Measurements from ENCODE around the gene MRPS10. TPM values are rescaled to one million over a fixed set of nuclear protein-coding genes. Genes with fewer than 3 reads are reported as not detected.

The MRPS10 gene
- total RNA-seq, 1 experiment from 2014 or later: 67.6 TPM

GRCh38 chr6:42197555-42198362 is 19.9 kb downstream of the MRPS10 start:
- no peak for TF ChIP-seq POLR2AphosphoS5 (IDR thresholded peaks at IDR 0.05; ENCODE audit: low read depth, low read length)
- no peak for TF ChIP-seq CTCF (IDR thresholded peaks at IDR 0.05)
- TF ChIP-seq SIN3A (IDR thresholded peaks at IDR 0.05; ENCODE audit: borderline replicate concordance, insufficient read depth, low read depth, low read length): no peak
- TF ChIP-seq, protein P1, sequence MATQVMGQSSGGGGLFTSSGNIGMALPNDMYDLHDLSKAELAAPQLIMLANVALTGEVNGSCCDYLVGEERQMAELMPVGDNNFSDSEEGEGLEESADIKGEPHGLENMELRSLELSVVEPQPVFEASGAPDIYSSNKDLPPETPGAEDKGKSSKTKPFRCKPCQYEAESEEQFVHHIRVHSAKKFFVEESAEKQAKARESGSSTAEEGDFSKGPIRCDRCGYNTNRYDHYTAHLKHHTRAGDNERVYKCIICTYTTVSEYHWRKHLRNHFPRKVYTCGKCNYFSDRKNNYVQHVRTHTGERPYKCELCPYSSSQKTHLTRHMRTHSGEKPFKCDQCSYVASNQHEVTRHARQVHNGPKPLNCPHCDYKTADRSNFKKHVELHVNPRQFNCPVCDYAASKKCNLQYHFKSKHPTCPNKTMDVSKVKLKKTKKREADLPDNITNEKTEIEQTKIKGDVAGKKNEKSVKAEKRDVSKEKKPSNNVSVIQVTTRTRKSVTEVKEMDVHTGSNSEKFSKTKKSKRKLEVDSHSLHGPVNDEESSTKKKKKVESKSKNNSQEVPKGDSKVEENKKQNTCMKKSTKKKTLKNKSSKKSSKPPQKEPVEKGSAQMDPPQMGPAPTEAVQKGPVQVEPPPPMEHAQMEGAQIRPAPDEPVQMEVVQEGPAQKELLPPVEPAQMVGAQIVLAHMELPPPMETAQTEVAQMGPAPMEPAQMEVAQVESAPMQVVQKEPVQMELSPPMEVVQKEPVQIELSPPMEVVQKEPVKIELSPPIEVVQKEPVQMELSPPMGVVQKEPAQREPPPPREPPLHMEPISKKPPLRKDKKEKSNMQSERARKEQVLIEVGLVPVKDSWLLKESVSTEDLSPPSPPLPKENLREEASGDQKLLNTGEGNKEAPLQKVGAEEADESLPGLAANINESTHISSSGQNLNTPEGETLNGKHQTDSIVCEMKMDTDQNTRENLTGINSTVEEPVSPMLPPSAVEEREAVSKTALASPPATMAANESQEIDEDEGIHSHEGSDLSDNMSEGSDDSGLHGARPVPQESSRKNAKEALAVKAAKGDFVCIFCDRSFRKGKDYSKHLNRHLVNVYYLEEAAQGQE (IDR thresholded peaks at IDR 0.05; ENCODE audit: insufficient read depth in 1 of 2, low read depth in 2 of 2, low read length in 1 of 2): no peak
- TF ChIP-seq TCF7L2 (IDR thresholded peaks at IDR 0.05; ENCODE audit: low read depth, low read length): no peak
- intact Hi-C loops (cut with micrococcal nuclease; ENCODE audit: unreplicated experiment): no loop called here
- CTCF ChIA-PET: no interaction called here
- H3K27me3 ChIP-seq (ENCODE audit: control insufficient read depth, insufficient read depth, low read length): no peaks in the 10 kb centered on the region
- no peak overlapping the region for H3K4me3 ChIP-seq (ENCODE audit: low read depth in 2 of 2, low read length in 2 of 2)
- H3K9me3 ChIP-seq (ENCODE audit: control insufficient read depth, insufficient read depth, low read depth, low read length): no peaks in the 10 kb centered on the region
- ATAC-seq (peak; percentile 57; the same call in 1 of the 2 replicates), DNase-seq (ENCODE audit: low read depth, low spot score) (no peak)
- in situ Hi-C loops (cut with HindIII; ENCODE audit: low pct_unique_long_range_greater_than_20kb, low sequenced_read_pairs): no loop called here
- H3K4me1 ChIP-seq (ENCODE audit: control insufficient read depth, insufficient read depth, low read length): peaks cover 9% of the 10 kb centered on the region; the same call in 1 of the 2 replicates
- H3K36me3 ChIP-seq (ENCODE audit: control insufficient read depth, insufficient read depth, low read length): no peaks in the 10 kb centered on the region
- BruUV-seq (replicated peaks): no TSS peak
- POLR2A ChIA-PET: no interaction called here
- no peak overlapping the region for H3K27ac ChIP-seq (ENCODE audit: low read length)

DNA sequence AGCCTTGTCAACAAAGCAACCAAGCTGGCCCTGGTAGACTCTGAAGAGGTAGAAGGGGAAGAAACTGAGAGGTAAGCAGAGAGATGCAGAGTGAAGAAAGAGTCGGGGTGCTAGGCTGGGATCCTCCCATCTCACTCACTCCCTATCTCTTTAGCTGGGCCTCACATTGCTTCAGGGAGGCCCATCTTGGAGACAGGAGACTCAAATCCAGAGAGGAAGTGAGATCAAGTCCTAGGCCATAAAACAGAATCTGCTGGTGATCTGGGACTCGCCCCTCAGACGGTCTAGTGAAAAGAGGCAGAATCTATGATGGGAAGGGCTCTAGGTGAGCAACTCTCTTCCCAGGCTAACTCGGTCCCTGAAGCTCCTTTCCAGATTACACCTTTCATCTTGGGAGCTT is 22.2 kb downstream of the MRPS10 start:
- no peaks in the 10 kb centered on the region for H3K27me3 ChIP-seq (ENCODE audit: control insufficient read depth, insufficient read depth, low read length)
- H3K4me3 ChIP-seq (ENCODE audit: low read depth in 2 of 2, low read length in 2 of 2): no peak overlapping the region
- no peaks in the 10 kb centered on the region for H3K36me3 ChIP-seq (ENCODE audit: control insufficient read depth, insufficient read depth, low read length)
- TF ChIP-seq POLR2AphosphoS5 (IDR thresholded peaks at IDR 0.05; ENCODE audit: low read depth, low read length) (no peak), SIN3A (IDR thresholded peaks at IDR 0.05; ENCODE audit: borderline replicate concordance, insufficient read depth, low read depth, low read length) (no peak), CTCF (IDR thresholded peaks at IDR 0.05) (no peak), TCF7L2 (IDR thresholded peaks at IDR 0.05; ENCODE audit: low read depth, low read length) (no peak)
- TF ChIP-seq, protein P1 (IDR thresholded peaks at IDR 0.05; ENCODE audit: insufficient read depth in 1 of 2, low read depth in 2 of 2, low read length in 1 of 2): no peak
- in situ Hi-C loops (cut with HindIII; ENCODE audit: low pct_unique_long_range_greater_than_20kb, low sequenced_read_pairs): no loop called here
- peaks cover 9% of the 10 kb centered on the region; the same call in 1 of the 2 replicates for H3K4me1 ChIP-seq (ENCODE audit: control insufficient read depth, insufficient read depth, low read length)
- no TSS peak for BruUV-seq (replicated peaks)
- H3K9me3 ChIP-seq (ENCODE audit: control insufficient read depth, insufficient read depth, low read depth, low read length): no peaks in the 10 kb centered on the region
- CTCF ChIA-PET: no interaction called here
- no peak overlapping the region for H3K27ac ChIP-seq (ENCODE audit: low read length)
- DNase-seq (ENCODE audit: low read depth, low spot score) (no peak), ATAC-seq (no peak)
- intact Hi-C loops (cut with micrococcal nuclease; ENCODE audit: unreplicated experiment): no loop called here
- POLR2A ChIA-PET: no interaction called here

Data from Panc1 (cell line).